BJ (cell line): ENCODE data around the gene PAXIP1. TPM values are rescaled to one million over a fixed set of nuclear protein-coding genes. Genes with fewer than 3 reads are reported as not detected.

Experiments used
- CTCF ChIA-PET: fragments of 350-600 bp; formaldehyde crosslinking; extraction: SDS; loops from one replicate; lab custom pipeline; 2021; ENCODE audit warnings: antibody characterized with exemption, inconsistent platforms; lab: Yijun Ruan, JAX
- POLR2A ChIA-PET: fragments of 300-600 bp; sonication (Branson Sonifier 250); formaldehyde crosslinking; extraction: SDS; loops from one replicate; lab custom pipeline; 2021; ENCODE audit warnings: antibody characterized with exemption; lab: Charles Lee
- DNase-seq: peaks from one replicate; pipeline ENCODE4 v3.0.0-alpha.2; 2011; ENCODE audit warnings: low read depth
- H3K27me3 ChIP-seq: 2 replicates; pipeline ENCODE4 v1.6.0; 2011; ENCODE audit warnings: low read length; ENCODE audit not compliant: control insufficient read depth, insufficient read depth
- H3K36me3 ChIP-seq: 2 replicates; pipeline ENCODE4 v1.5.1; 2011; ENCODE audit warnings: low read length; ENCODE audit not compliant: control insufficient read depth, insufficient read depth
- H3K4me3 ChIP-seq: 2 replicates; pipeline ENCODE4 v1.5.1; 2011; ENCODE audit warnings: low read depth, mild to moderate bottlenecking, control low read depth, low read length
- CTCF ChIP-seq: IDR thresholded peaks from 2 replicates; pipeline ENCODE4 v1.5.1; 2011; ENCODE audit warnings: low read depth, mild to moderate bottlenecking, control low read depth, inconsistent platforms, low read length, moderate library complexity; ENCODE audit not compliant: insufficient read depth
- polyA plus RNA-seq: library from polyadenylated mRNA; depleted of rRNA; stranded (reverse); fragments of >200 nt; gene quantifications from 2 replicates; pipeline ENCODE4 v1.2.3, GENCODE V29; 2011

The PAXIP1 gene
- polyA plus RNA-seq, 1 experiment, result 4.6 TPM

- ChIA-PET CTCF (no interaction called here), POLR2A (no interaction called here)
- DNase-seq, result no peak
- Histone ChIP-seq H3K27me3 (no peaks in the 10 kb centered on the region), H3K4me3 (peak overlapping the region; percentile 78), H3K36me3 (peaks cover 6% of the 10 kb centered on the region)
- TF ChIP-seq CTCF, result no peak
Measured at GRCh38 chr7:155001756-155002410, 1.0 kb downstream of the PAXIP1 start.

- Histone ChIP-seq H3K4me3 (no peak overlapping the region), H3K36me3 (peaks cover 8% of the 10 kb centered on the region), H3K27me3 (no peaks in the 10 kb centered on the region)
- POLR2A ChIA-PET, result no interaction called here
- no peak for TF ChIP-seq CTCF
- CTCF ChIA-PET, result interaction anchor here (1.5 kb wide), 1 partner anchor 9 kb away, joined by 4 read pairs; no protein-coding TSS in a partner anchor
- DNase-seq, result no peak
Measured at GRCh38 chr7:155000795-155001194, 2.1 kb downstream of the PAXIP1 start.

- Histone ChIP-seq H3K4me3 (no peak overlapping the region), H3K27me3 (no peaks in the 10 kb centered on the region), H3K36me3 (peaks cover 8% of the 10 kb centered on the region)
- no peak for DNase-seq
- ChIA-PET POLR2A (no interaction called here), CTCF (no interaction called here)
- no peak for TF ChIP-seq CTCF
Measured at GRCh38 chr7:154998481-154998880, 4.4 kb downstream of the PAXIP1 start.

GRCh38 chr7:154997840-154998370 lies 5.0 kb downstream of the PAXIP1 start:
- H3K27me3 ChIP-seq, result no peaks in the 10 kb centered on the region
- TF ChIP-seq CTCF, result no peak
- CTCF ChIA-PET, result interaction anchor here (0.7 to 1.7 kb wide), 2 partner anchors 45 to 55 kb away, joined by 3 to 5 read pairs; no protein-coding TSS in a partner anchor

GRCh38 chr7:154996756-154997155 lies 6.2 kb downstream of the PAXIP1 start:
- Histone ChIP-seq H3K27me3 (no peaks in the 10 kb centered on the region), H3K36me3 (peaks cover 8% of the 10 kb centered on the region), H3K4me3 (no peak overlapping the region)
- TF ChIP-seq CTCF, result no peak
- POLR2A ChIA-PET, result no interaction called here
- DNase-seq, result no peak
- CTCF ChIA-PET, result interaction anchor here (1.7 kb wide), 1 partner anchor 54 kb away, joined by 5 read pairs; no protein-coding TSS in a partner anchor

More at GRCh38 chr7:154997840-154998370, 5.0 kb downstream of the PAXIP1 start:
- peaks cover 8% of the 10 kb centered on the region for H3K36me3 ChIP-seq
- POLR2A ChIA-PET, result no interaction called here
- H3K4me3 ChIP-seq, result no peak overlapping the region
- DNase-seq, result no peak
